Breast epithelium (tissue), 4 donors: ENCODE results near the gene UQCRC2. TPM values are rescaled to one million over a fixed set of nuclear protein-coding genes. Genes with fewer than 3 reads are reported as not detected.

Experiments
- DNase-seq, 2 donors: peaks; one replicate each; pipeline ENCODE4 v3.0.0-alpha.2; 2019; ENCODE audit warnings: low spot score in 2 of 2
- H3K27ac ChIP-seq, 2 donors: fragments of 200-600 bp; sonication (generic) in 1 of 2; one replicate each; pipeline ENCODE4 v1.5.1; 2016 to 2019; ENCODE audit warnings: mild to moderate bottlenecking in 1 of 2
- H3K27me3 ChIP-seq, 2 donors: fragments of 200-600 bp; sonication (generic) in 1 of 2; one replicate each; pipeline versions ENCODE4 v1.5.1 to v1.6.0; 2017 to 2019; ENCODE audit warnings: control low read depth in 1 of 2, mild to moderate bottlenecking in 1 of 2
- H3K36me3 ChIP-seq: fragments of 200-600 bp; one replicate; pipeline ENCODE4 v1.5.1; 2019
- H3K4me1 ChIP-seq, 2 donors: fragments of 200-600 bp; sonication (generic); one replicate each; pipeline ENCODE4 v1.5.1; 2016 to 2019; ENCODE audit warnings: control low read depth in 1 of 2
- H3K4me3 ChIP-seq, 3 donors: fragments of 200-600 bp; sonication (generic); 1 replicate in 2 of 3; 2 replicates in 1 of 3; pipeline ENCODE4 v1.5.1; 2016 to 2019; ENCODE audit warnings: mild to moderate bottlenecking in 3 of 3, moderate library complexity in 2 of 3
- H3K9me3 ChIP-seq, 2 donors: fragments of 200-600 bp; sonication (generic) in 1 of 2; one replicate each; pipeline ENCODE4 v1.5.1; 2016 to 2019; ENCODE audit warnings: control low read depth in 1 of 2
- CTCF ChIP-seq, 3 donors: fragments of 450-650 bp; IDR thresholded peaks; one replicate each; pipeline ENCODE4 v1.5.1; 2016 to 2017; ENCODE audit warnings: antibody characterized with exemption in 3 of 3, mild to moderate bottlenecking in 3 of 3, moderate library complexity in 3 of 3
- POLR2A ChIP-seq: fragments of 450-650 bp; IDR thresholded peaks from one replicate; pipeline ENCODE4 v1.6.1; 2016; ENCODE audit warnings: antibody characterized with exemption, mild to moderate bottlenecking, moderate library complexity
- POLR2AphosphoS5 ChIP-seq, 3 donors: sonication (generic); formaldehyde crosslinking; IDR thresholded peaks; one replicate each; pipeline ENCODE4 v1.6.1; 2017; ENCODE audit warnings: antibody characterized with exemption in 3 of 3
- intact Hi-C: fragments of 100-400 bp; cut with DNase I; formaldehyde crosslinking; loops from one replicate; pipeline ENCODE4 v1.15.1; 2023; ENCODE audit warnings: low total_unique reads
- total RNA-seq, 3 donors: library from RNA; depleted of rRNA; stranded (reverse); fragments of >200 nt; gene quantifications; one replicate each; pipeline ENCODE4 v1.1.0, GENCODE V29; 2016

The UQCRC2 gene
- total RNA-seq, 3 donors from 2014 or later, result 142 to 177 (median 173) TPM

GRCh38 chr16:22029632-22030031, 76.5 kb downstream of the UQCRC2 start:
- Histone ChIP-seq H3K36me3 (no peaks in the 10 kb centered on the region), H3K27me3 (no peaks in the 10 kb centered on the region), H3K9me3 (no peaks in the 10 kb centered on the region), H3K4me3 (no peak overlapping the region), H3K27ac (no peak overlapping the region), H3K4me1 (peaks cover 0 to 6% of the 10 kb centered on the region in 2 donors)
- DNase-seq, result no peak
- no peak for TF ChIP-seq POLR2A
- no peak for TF ChIP-seq POLR2AphosphoS5 (IDR thresholded peaks at IDR 0.05)
- TF ChIP-seq CTCF (IDR thresholded peaks at IDR 0.05), result no peak
- intact Hi-C loops, result no loop called here

GRCh38 chr16:22030087-22030812, 77.1 kb downstream of the UQCRC2 start:
- DNase-seq, result no peak
- intact Hi-C loops, result no loop called here
- Histone ChIP-seq H3K9me3 (no peaks in the 10 kb centered on the region), H3K36me3 (no peaks in the 10 kb centered on the region), H3K27me3 (no peaks in the 10 kb centered on the region), H3K4me1 (peaks cover 0 to 6% of the 10 kb centered on the region in 2 donors), H3K4me3 (no peak overlapping the region), H3K27ac (no peak overlapping the region)
- no peak for TF ChIP-seq POLR2AphosphoS5 (IDR thresholded peaks at IDR 0.05)
- TF ChIP-seq CTCF (IDR thresholded peaks at IDR 0.05), result no peak
- no peak for TF ChIP-seq POLR2A

GRCh38 chr16:22031483-22032083, 78.4 kb downstream of the UQCRC2 start:
- H3K36me3 ChIP-seq, result no peaks in the 10 kb centered on the region
- H3K4me1 ChIP-seq, result peaks cover 0 to 6% of the 10 kb centered on the region in 2 donors
- no peaks in the 10 kb centered on the region for H3K9me3 ChIP-seq
- no peak for DNase-seq
- no peak overlapping the region for H3K4me3 ChIP-seq
- no peaks in the 10 kb centered on the region for H3K27me3 ChIP-seq
- intact Hi-C loops, result no loop called here
- no peak for TF ChIP-seq POLR2A
- TF ChIP-seq POLR2AphosphoS5 (IDR thresholded peaks at IDR 0.05), result no peak
- no peak for TF ChIP-seq CTCF (IDR thresholded peaks at IDR 0.05)
- H3K27ac ChIP-seq, result no peak overlapping the region

Other genes with a start within 250 kb of the UQCRC2 start
- 100 to 1,000 TPM in 1 of 3 donors, 10 to 100 TPM in 2; 70.4 to 110 (median 96.8) TPM for gene NPIPB4, start 95.6 kb upstream of the UQCRC2 start, total RNA-seq
- not detected for gene PDZD9, start 47.8 kb downstream of the UQCRC2 start, total RNA-seq
- 10 to 100 TPM; 19.7 to 31.5 (median 29.5) TPM for gene MOSMO, start 54.8 kb downstream of the UQCRC2 start, total RNA-seq
- gene VWA3A, start 139.2 kb downstream of the UQCRC2 start, total RNA-seq, result 1 to 10 TPM in 1 of 3 donors, under 1 TPM in 1, not detected in 1; 0.29 to 2.3 TPM
- under 1 TPM in 1 of 3 donors, not detected in 2; 0.16 TPM for gene SDR42E2, start 209.1 kb downstream of the UQCRC2 start, total RNA-seq